Loucy (cell line): ENCODE data around the gene NSUN2.

Experiments
- CTCF ChIP-seq: fragments of 200-600 bp; sonication (generic); conservative IDR thresholded peaks from 2 replicates; pipeline ENCODE4 v1.5.1; 2014; ENCODE audit warnings: mild to moderate bottlenecking, antibody characterized with exemption, low read length
- EZH2phosphoT487 ChIP-seq: fragments of 200-600 bp; IDR thresholded peaks from 2 replicates; pipeline ENCODE4 v1.6.1; 2018; ENCODE audit warnings: antibody characterized with exemption, mild to moderate bottlenecking, moderate library complexity, borderline replicate concordance

- TF ChIP-seq EZH2phosphoT487 (no peak), CTCF (no peak)
Observed at GRCh38 chr5:6568889-6569288, 64.0 kb downstream of the NSUN2 start.
